Duodenal mucosa (tissue), 2 donors: ENCODE data around the gene SETSIP.
"Not testable (repeated sequence)": the region's sequence is repeated elsewhere in the genome, so short reads cannot be mapped to it uniquely, and the experiment has no call there.

Experiments
- H3K27ac ChIP-seq: one replicate; pipeline ENCODE4 v1.7.0; 2013; ENCODE audit warnings: low read depth, low read length
- H3K27me3 ChIP-seq, 2 donors: one replicate each; pipeline ENCODE4 v1.7.0; 2013; ENCODE audit warnings: low read length in 2 of 2, control low read depth in 1 of 2; ENCODE audit not compliant: insufficient read depth in 2 of 2, control insufficient read depth in 1 of 2
- H3K36me3 ChIP-seq, 2 donors: one replicate each; pipeline ENCODE4 v1.7.0; 2013; ENCODE audit warnings: low read length in 2 of 2, control low read depth in 1 of 2; ENCODE audit not compliant: insufficient read depth in 2 of 2, control insufficient read depth in 1 of 2
- H3K4me1 ChIP-seq, 2 donors: one replicate each; pipeline ENCODE4 v1.7.0; 2013; ENCODE audit warnings: low read length in 2 of 2, control low read depth in 1 of 2; ENCODE audit not compliant: insufficient read depth in 2 of 2, control insufficient read depth in 1 of 2
- H3K4me3 ChIP-seq, 2 donors: one replicate each; pipeline ENCODE4 v1.7.0; 2013; ENCODE audit warnings: low read length in 2 of 2, low read depth in 1 of 2
- H3K9ac ChIP-seq, 2 donors: one replicate each; pipeline ENCODE4 v1.7.0; 2013; ENCODE audit warnings: low read length in 2 of 2, low read depth in 1 of 2
- H3K9me3 ChIP-seq, 2 donors: one replicate each; pipeline ENCODE4 v1.7.0; 2013; ENCODE audit warnings: low read length in 2 of 2, control low read depth in 1 of 2; ENCODE audit not compliant: control insufficient read depth in 1 of 2

The SETSIP gene

GRCh38 chr1:92030656-92031107 lies 44.5 kb downstream of the SETSIP start:
- peak overlapping the region in 1 of 2 donors; percentile 12 for H3K9ac ChIP-seq
- H3K4me1 ChIP-seq = peaks cover 9 to 13% of the 10 kb centered on the region in 2 donors
- no peak overlapping the region for H3K27ac ChIP-seq
- H3K9me3 ChIP-seq = no peaks in the 10 kb centered on the region
- H3K36me3 ChIP-seq = no peaks in the 10 kb centered on the region
- peak overlapping the region; percentile 30 to 65 for H3K4me3 ChIP-seq
- H3K27me3 ChIP-seq = peaks cover 6 to 9% of the 10 kb centered on the region in 2 donors

GRCh38 chr1:92029241-92029922 lies 45.8 kb downstream of the SETSIP start:
- H3K4me3 ChIP-seq = peak overlapping the region; percentile 36 to 59
- H3K27ac ChIP-seq = no peak overlapping the region
- no peaks in the 10 kb centered on the region for H3K36me3 ChIP-seq
- H3K9ac ChIP-seq = no peak overlapping the region
- peaks cover 6 to 9% of the 10 kb centered on the region in 2 donors for H3K27me3 ChIP-seq
- H3K4me1 ChIP-seq = peaks cover 9 to 13% of the 10 kb centered on the region in 2 donors
- no peaks in the 10 kb centered on the region for H3K9me3 ChIP-seq

- no peak overlapping the region for H3K9ac ChIP-seq
- no peaks in the 10 kb centered on the region for H3K36me3 ChIP-seq
- peaks cover 6 to 9% of the 10 kb centered on the region in 2 donors for H3K27me3 ChIP-seq
- no peak overlapping the region for H3K27ac ChIP-seq
- H3K4me3 ChIP-seq = no peak overlapping the region
- H3K9me3 ChIP-seq = no peaks in the 10 kb centered on the region
- H3K4me1 ChIP-seq = peaks cover 9 to 13% of the 10 kb centered on the region in 2 donors
These were observed 48.4 kb downstream of the SETSIP start for GRCh38 chr1:92026806-92027205.

GRCh38 chr1:92026042-92026441 lies 49.2 kb downstream of the SETSIP start:
- not testable (repeated sequence) for H3K36me3 ChIP-seq, H3K9ac ChIP-seq, H3K4me3 ChIP-seq, H3K9me3 ChIP-seq, H3K27me3 ChIP-seq, H3K27ac ChIP-seq
- H3K4me1 ChIP-seq = peaks cover 9 to 13% of the 10 kb centered on the region in 2 donors
